Islet precursor cell (in vitro differentiated cells): ENCODE results near the gene MRPS35.

Source experiments
- DNase-seq: peaks from one replicate; pipeline ENCODE4 v3.0.0-alpha.2; 2018

Gene MRPS35

GRCh38 chr12:27710592-27711316 is at the start of gene MRPS35:
TSS of gene MRPS35 (plus strand) at chr12:27710832. CDS start at chr12:27710844, 12 bp downstream.
- peak; percentile 97 for DNase-seq

GRCh38 chr12:27665704-27666103 is 44.9 kb upstream of the MRPS35 start:
- no peak for DNase-seq

- no peak for DNase-seq
These were observed 44.1 kb upstream of the MRPS35 start for GRCh38 chr12:27666510-27666909.

- DNase-seq: no peak
These were observed 43.1 kb upstream of the MRPS35 start for GRCh38 chr12:27667540-27667939.

GRCh38 chr12:27672051-27672450 is 38.6 kb upstream of the MRPS35 start:
- DNase-seq: no peak

GRCh38 chr12:27672643-27673042 is 38.0 kb upstream of the MRPS35 start:
- no peak for DNase-seq

GRCh38 chr12:27673101-27673718 is 37.4 kb upstream of the MRPS35 start:
- no peak for DNase-seq

GRCh38 chr12:27674989-27675388 is 35.6 kb upstream of the MRPS35 start:
- DNase-seq: no peak

GRCh38 chr12:27680619-27681018 is 30.0 kb upstream of the MRPS35 start:
- no peak for DNase-seq

- no peak for DNase-seq
These were observed 28.1 kb upstream of the MRPS35 start for GRCh38 chr12:27682534-27682933.

GRCh38 chr12:27685274-27685673 is 25.4 kb upstream of the MRPS35 start:
- no peak for DNase-seq

GRCh38 chr12:27686147-27686546 is 24.5 kb upstream of the MRPS35 start:
- no peak for DNase-seq

- DNase-seq: no peak
These were observed 22.0 kb upstream of the MRPS35 start for GRCh38 chr12:27688671-27689070.

GRCh38 chr12:27689558-27690180 is 21.0 kb upstream of the MRPS35 start:
- no peak for DNase-seq

GRCh38 chr12:27693403-27693802 is 17.2 kb upstream of the MRPS35 start:
- DNase-seq: no peak

- no peak for DNase-seq
These were observed 14.9 kb upstream of the MRPS35 start for GRCh38 chr12:27695556-27696292.

GRCh38 chr12:27696293-27696652 is 14.4 kb upstream of the MRPS35 start, which contains the start of gene REP15:
TSS of gene REP15 (plus strand) at chr12:27696447. CDS start at chr12:27696563, 116 bp downstream.
- DNase-seq: no peak

GRCh38 chr12:27696864-27697564 is 13.6 kb upstream of the MRPS35 start:
- DNase-seq: no peak

GRCh38 chr12:27703720-27704452 is 6.7 kb upstream of the MRPS35 start:
- peak; percentile 90 for DNase-seq

- peak; percentile 87 for DNase-seq
These were observed 5.4 kb upstream of the MRPS35 start for GRCh38 chr12:27705263-27705662.

- DNase-seq: no peak
These were observed 3.4 kb upstream of the MRPS35 start for GRCh38 chr12:27707216-27707615.
